Central memory CD4-positive, alpha-beta T cell (primary cell): ENCODE measurements around the gene UBTF.

ENCODE experiments used
- DNase-seq: peaks from one replicate; pipeline ENCODE4 v3.0.0; 2022

UBTF gene

DNA sequence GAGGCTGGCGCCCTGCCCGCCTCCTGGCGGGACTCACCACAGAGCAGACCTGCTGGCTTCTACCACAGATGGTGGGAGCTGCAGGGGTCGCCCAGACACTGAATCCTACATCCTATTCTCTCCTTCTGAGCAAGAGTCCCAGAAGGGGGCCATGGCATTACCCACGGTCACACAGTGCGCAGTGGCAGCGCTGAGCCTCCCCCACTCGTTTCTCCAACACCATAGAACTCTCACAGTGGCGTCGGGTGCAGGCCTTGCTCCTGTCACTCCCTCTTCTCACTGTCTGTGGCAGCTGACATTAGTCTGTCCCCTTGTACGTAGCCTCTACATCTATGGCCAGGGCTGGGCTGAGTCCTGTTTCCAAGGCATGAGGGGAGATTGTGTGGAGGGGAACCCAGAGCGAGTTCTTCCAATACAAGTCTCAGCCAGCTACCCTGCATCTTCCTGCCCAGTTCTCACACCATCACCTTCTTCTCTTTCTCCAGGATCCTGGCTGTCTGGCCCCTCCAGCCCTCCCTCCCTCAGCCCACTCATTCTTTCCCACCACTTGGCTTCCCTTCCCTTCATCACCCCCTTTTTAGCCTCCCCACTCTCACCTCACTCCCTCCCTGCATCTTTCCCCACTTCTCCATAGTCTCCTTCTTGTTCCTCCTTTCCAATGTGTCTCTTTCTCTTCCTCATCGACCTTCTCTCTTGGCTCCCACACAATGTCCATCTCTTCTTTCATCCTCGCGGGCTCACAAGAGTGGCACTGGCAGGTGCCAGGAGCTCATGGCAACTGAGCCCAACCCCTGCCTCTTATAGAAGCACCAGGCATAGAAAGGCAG, 5.9 kb downstream of the UBTF start:
- DNase-seq: no peak

- DNase-seq: no peak
Observed at GRCh38 chr17:44212507-44213402, 6.7 kb downstream of the UBTF start.

DNA sequence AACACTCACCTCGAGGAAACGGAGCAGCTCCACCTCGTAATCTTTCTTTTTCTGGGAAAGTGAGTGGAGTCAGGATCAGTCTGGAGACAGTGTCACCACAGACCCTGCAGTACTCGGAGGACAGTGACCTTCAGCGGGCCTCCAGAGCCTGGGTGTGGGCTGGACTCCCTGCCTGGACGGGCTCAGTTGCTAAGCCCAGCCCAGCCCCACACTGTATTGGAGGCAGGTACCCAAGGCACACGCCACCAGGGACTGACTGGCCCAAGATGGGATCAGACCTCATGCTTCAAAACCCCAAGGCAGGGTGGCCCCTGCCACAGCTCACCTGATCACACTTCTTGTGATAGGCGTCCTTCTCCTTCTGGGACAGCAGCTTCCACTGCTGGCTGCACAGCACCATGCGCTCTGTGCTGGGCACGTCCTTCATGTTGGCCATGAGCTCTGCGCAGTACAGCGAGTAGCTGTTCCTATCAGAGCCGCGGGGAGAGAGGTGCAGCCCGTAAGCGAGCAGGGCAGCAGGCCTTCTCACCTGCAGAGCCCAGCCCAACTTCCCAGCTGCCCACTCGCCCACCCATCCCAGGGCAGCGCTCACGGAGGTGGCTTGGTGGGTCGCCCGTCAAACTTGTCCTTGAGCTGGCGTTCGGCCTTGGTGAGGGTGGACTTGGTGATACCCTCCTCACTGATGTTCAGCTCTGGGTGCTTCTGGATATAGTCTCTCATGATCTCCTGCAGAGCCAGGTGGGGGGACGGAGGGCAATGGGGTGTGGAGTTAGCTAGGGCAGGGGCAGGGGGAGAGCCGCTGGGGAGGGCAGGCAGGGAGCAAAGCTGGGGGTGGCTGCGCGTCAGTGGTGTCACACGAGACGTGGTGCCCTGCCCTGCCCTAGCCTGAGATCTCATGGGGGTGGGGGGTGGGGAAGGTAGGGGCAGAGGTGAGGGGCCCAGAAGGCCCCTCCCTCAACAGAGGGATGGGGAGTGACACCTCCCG, 7.9 kb downstream of the UBTF start:
- no peak for DNase-seq

- DNase-seq: peak; percentile 91
Observed at GRCh38 chr17:44210342-44211192, 8.9 kb downstream of the UBTF start.

- DNase-seq: no peak
Observed at GRCh38 chr17:44209786-44210341, 9.6 kb downstream of the UBTF start.

DNA sequence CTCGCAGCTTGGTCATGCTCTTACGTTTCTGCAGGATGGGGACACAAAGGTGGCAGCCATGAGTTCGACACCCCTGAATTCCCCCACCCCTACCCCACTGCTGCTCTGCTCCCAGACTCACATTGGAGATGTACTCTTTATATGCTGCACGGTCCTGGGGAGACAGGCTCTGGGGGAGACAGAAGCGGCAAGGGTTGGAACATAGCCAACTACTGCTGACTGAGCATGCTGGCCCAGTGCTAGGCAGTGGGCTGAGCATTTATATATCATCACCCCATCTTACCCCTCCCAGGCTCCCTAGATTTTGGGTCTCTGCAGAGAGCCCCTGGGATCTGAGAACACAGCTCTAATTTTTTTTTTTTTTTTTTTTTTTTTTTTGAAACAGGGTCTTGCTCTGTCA, 11.7 kb downstream of the UBTF start:
- no peak for DNase-seq

- no peak for DNase-seq
Observed at GRCh38 chr17:44207319-44207718, 12.2 kb downstream of the UBTF start.

- no peak for DNase-seq
Observed at GRCh38 chr17:44206825-44207155, 12.7 kb downstream of the UBTF start.

DNA sequence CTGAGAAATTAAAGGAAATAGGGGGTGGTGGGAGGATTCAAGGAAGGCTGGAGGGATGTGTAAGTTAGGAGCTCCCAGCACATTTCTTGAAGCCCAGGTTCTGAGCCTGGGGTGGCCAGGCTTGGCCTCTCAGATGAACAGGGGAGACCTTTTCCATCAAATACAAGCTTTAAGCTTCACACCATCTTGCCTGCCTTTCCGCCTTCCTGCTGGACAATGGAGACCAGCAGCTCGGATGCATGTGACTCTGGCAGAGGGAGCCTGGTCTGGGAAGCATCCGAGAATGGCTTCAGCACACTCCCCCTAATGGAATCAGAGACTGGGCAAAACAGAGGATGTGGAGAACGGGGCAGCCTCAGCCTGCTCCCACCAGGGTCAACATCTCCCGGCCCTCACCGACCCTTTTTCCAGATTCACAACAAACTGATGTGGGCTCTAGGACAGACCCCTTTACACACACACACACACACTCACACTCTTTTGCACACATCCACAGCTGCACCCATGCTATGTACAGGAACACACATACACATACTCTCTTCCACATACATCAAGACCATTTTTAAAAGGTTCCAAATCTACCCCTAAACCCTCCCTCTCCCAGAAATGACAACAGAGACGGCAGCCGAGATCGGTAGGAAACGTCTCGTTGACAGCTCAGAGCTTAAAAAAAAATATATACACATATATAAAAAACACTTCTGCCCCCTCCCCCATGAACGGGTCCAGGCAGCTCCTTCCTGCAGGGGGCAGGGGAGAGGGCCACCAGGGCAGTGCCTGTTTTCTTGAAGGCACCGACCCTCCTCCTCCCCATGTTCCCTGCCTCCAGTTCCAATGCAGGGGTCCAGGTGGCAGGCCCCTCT, 13.3 kb downstream of the UBTF start:
- DNase-seq: no peak

DNA sequence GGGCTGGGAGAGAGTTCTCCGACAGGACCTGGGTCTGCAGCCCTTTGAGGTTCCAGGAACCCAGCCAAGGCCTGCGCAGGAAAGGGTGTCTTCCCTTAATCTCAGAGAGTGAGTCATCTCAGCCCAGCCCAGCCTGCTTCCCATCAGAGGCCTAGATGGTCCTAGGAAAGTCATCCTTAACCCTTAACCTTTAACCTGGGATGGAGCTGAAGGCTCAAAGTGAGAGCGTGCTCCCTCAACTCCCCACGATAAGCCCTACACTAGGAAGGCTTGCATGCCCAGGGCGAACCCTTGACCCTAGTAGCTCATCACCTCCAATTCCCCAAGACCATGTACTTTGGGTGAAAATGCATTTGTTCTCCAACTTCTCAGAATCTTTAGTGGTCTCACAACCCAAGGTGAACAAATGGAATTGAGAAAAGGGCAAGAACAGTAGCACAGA, 15.0 kb downstream of the UBTF start:
- no peak for DNase-seq

GRCh38 chr17:44203731-44204440, 15.6 kb downstream of the UBTF start:
- DNase-seq: peak; percentile 35

- no peak for DNase-seq
Observed at GRCh38 chr17:44202756-44203155, 16.7 kb downstream of the UBTF start.

DNA sequence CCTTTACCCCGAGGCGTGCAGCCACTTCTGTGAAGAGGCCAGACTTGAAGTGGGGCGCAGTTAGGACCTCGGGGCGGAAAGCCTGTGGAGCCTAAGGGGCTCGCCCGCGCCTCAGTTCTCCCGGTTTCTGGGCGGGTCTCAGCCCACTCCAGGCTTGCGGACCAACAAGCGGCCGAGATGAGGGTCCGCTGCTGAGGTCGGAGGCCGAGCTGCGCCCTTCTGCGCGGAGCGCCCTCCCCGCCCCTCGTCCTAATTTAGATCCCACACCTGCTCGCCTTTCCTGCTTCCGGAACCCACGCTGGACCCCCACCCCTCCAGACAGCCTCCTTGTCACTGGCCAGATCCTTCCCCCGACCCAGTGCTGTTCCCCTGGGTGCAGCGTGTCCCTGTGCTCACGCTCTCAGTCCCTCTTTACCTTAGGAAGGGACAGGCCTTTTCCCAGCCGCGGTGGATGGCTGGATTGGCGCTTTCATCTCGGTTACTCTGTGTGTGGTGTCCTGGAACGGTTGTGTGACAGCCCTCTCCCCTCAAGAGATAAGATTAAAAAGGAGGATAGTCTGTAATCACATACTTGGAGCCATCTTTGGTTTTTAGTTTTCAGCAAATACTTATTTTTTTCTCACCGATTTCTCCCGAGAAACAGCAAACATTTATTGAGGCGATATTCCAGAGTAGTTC, 18.9 kb downstream of the UBTF start:
- no peak for DNase-seq

GRCh38 chr17:44199553-44200477, 19.7 kb downstream of the UBTF start, which contains the start of gene ATXN7L3:
ATXN7L3 (minus strand) TSS chr17:44199884; CDS start chr17:44198070, 1,814 bp downstream.
- peak; percentile 96 for DNase-seq

- DNase-seq: peak; percentile 51
Observed at GRCh38 chr17:44198721-44199552, 20.5 kb downstream of the UBTF start.

DNA sequence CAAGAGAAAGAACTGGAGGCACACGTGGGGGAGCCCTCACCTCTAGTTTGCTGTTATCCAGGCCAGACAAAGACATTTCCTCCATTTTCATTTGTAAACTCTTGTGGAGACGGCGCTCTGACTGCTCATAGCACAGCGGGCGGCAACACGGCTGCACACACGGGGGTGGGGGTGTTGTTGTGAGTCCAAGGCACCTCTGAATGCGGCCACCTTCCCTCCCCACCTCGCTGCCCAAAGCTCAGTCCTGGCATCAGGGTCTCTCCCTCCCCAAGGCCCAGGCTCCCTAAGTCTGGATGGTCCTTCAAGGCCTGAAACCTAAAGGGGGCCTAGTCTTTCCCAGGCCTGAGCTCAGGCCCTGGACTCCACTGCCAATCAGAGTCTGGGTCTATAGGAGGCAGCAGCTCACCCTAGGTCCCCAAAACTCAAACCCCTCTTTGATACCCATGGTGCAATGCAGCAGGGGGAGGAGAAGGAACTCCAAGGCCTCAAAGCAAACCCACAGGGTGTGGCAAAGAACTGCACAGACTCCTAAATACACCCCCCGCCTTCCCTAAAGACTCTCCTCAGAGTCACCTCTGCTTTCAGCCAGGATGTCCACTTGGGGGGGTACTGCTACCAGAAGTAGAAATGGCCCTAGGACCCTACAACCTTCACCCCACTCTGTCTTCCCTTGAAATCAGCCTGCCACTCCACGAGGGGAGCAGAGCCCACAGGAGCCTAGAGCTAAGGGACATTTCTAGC, 21.3 kb downstream of the UBTF start:
- peak; percentile 65 for DNase-seq
